A673 (cell line): ENCODE data around the gene PGBD5.

ENCODE experiments used
- EZH2 ChIP-seq: fragments of 200-600 bp; sonication (generic); IDR thresholded peaks from 2 replicates; pipeline ENCODE4 v1.6.1; 2017; ENCODE audit warnings: borderline replicate concordance, low read depth, mild to moderate bottlenecking, mixed read lengths, antibody characterized with exemption, low read length; ENCODE audit not compliant: poor library complexity, severe bottlenecking
- TF ChIP-seq, protein P1 (sequence below): fragments of 300-800, 200-600 bp; sonication (generic); conservative IDR thresholded peaks from 2 replicates; pipeline ENCODE4 v1.5.1; 2017; ENCODE audit warnings: low read depth, mild to moderate bottlenecking, antibody characterized with exemption, low read length, moderate library complexity, mixed read lengths

- TF ChIP-seq, protein P1, sequence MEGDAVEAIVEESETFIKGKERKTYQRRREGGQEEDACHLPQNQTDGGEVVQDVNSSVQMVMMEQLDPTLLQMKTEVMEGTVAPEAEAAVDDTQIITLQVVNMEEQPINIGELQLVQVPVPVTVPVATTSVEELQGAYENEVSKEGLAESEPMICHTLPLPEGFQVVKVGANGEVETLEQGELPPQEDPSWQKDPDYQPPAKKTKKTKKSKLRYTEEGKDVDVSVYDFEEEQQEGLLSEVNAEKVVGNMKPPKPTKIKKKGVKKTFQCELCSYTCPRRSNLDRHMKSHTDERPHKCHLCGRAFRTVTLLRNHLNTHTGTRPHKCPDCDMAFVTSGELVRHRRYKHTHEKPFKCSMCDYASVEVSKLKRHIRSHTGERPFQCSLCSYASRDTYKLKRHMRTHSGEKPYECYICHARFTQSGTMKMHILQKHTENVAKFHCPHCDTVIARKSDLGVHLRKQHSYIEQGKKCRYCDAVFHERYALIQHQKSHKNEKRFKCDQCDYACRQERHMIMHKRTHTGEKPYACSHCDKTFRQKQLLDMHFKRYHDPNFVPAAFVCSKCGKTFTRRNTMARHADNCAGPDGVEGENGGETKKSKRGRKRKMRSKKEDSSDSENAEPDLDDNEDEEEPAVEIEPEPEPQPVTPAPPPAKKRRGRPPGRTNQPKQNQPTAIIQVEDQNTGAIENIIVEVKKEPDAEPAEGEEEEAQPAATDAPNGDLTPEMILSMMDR = no peak
- TF ChIP-seq EZH2 = no peak
These were observed 63.2 kb downstream of the PGBD5 start for GRCh38 chr1:230362949-230363348.
